BLaER1 treated with 17β-estradiol and CSF1 and Interleukin-3, amounts not matched to agents 10 nM and 100 nM (cell line): Measurements from ENCODE around the gene STX8.

Source experiments
- H3K27ac ChIP-seq, 11 experiments: shearing (Covaris generic); formaldehyde crosslinking; 2 replicates each; pipeline ENCODE4 v1.8.1; 2022
- H3K27me3 ChIP-seq, 11 experiments: shearing (Covaris generic); formaldehyde crosslinking; 2 replicates each; pipeline ENCODE4 v1.8.1; 2022
- H3K36me3 ChIP-seq, 11 experiments: shearing (Covaris generic); formaldehyde crosslinking; 2 replicates each; pipeline ENCODE4 v1.8.1; 2022
- H3K4me1 ChIP-seq, 10 experiments: shearing (Covaris generic); formaldehyde crosslinking; 2 replicates each; pipeline ENCODE4 v1.8.1; 2022
- H3K4me2 ChIP-seq, 11 experiments: shearing (Covaris generic); formaldehyde crosslinking; 2 replicates each; pipeline ENCODE4 v1.8.1; 2022
- H3K4me3 ChIP-seq, 10 experiments: shearing (Covaris generic); formaldehyde crosslinking; 2 replicates each; pipeline ENCODE4 v1.8.1; 2022
- H3K9ac ChIP-seq, 11 experiments: shearing (Covaris generic); formaldehyde crosslinking; 2 replicates each; pipeline ENCODE4 v1.8.1; 2022
- H3K9me3 ChIP-seq, 11 experiments: shearing (Covaris generic); formaldehyde crosslinking; replicated peaks in 1 of 11; 2 replicates each; pipeline ENCODE4 v1.8.1; 2022
- H4K20me1 ChIP-seq, 11 experiments: shearing (Covaris generic); formaldehyde crosslinking; 2 replicates each; pipeline ENCODE4 v1.8.1; 2022
- Cebpa-rat ChIP-seq, 11 experiments: shearing (Covaris generic); IDR thresholded peaks; 2 replicates each; pipeline ENCODE4 v1.8.1; 2022

The STX8 gene

GRCh38 chr17:9223531-9223930 lies 352.1 kb downstream of the STX8 start:
- no peak overlapping the region for H3K27ac ChIP-seq
- H3K27me3 ChIP-seq, result no peaks in the 10 kb centered on the region
- no peaks in the 10 kb centered on the region; a peak in 2 of 22 replicates for H4K20me1 ChIP-seq
- H3K9me3 ChIP-seq, result no peaks in the 10 kb centered on the region; a peak in 1 of 22 replicates
- peaks cover 0 to 15% (median 7%) of the 10 kb centered on the region in 10 experiments; a peak in 11 of 20 replicates for H3K4me1 ChIP-seq
- no peak overlapping the region for H3K4me3 ChIP-seq
- H3K36me3 ChIP-seq, result no peaks in the 10 kb centered on the region
- peak overlapping the region in 1 of 11 experiments; percentile 14; a peak in 1 of 22 replicates for H3K4me2 ChIP-seq
- no peak overlapping the region for H3K9ac ChIP-seq
- no peak for TF ChIP-seq Cebpa-rat (IDR thresholded peaks at IDR 0.05)

GRCh38 chr17:9221922-9222180 lies 353.8 kb downstream of the STX8 start:
- Histone ChIP-seq H3K36me3 (no peaks in the 10 kb centered on the region), H4K20me1 (no peaks in the 10 kb centered on the region; a peak in 2 of 22 replicates), H3K4me1 (peaks cover 0 to 12% (median 4%) of the 10 kb centered on the region in 10 experiments; a peak in 11 of 20 replicates), H3K4me2 (no peak overlapping the region), H3K27ac (no peak overlapping the region), H3K9ac (no peak overlapping the region), H3K4me3 (no peak overlapping the region), H3K27me3 (no peaks in the 10 kb centered on the region), H3K9me3 (peaks cover 3 to 12% (median 6%) of the 10 kb centered on the region in 11 experiments; a peak in 21 of 22 replicates)
- TF ChIP-seq Cebpa-rat (IDR thresholded peaks at IDR 0.05), result no peak

GRCh38 chr17:9221147-9221921 lies 354.3 kb downstream of the STX8 start:
- Histone ChIP-seq H4K20me1 (no peaks in the 10 kb centered on the region; a peak in 2 of 22 replicates), H3K4me3 (no peak overlapping the region), H3K27me3 (no peaks in the 10 kb centered on the region), H3K9ac (no peak overlapping the region), H3K4me1 (peaks cover 0 to 8% (median 0%) of the 10 kb centered on the region in 10 experiments; a peak in 6 of 20 replicates), H3K27ac (no peak overlapping the region), H3K36me3 (no peaks in the 10 kb centered on the region), H3K9me3 (peaks cover 8 to 17% (median 11%) of the 10 kb centered on the region in 11 experiments), H3K4me2 (no peak overlapping the region)
- no peak for TF ChIP-seq Cebpa-rat (IDR thresholded peaks at IDR 0.05)

GRCh38 chr17:9220398-9221146 lies 355.0 kb downstream of the STX8 start:
- Histone ChIP-seq H3K4me2 (0 out of 22 replicates have a peak overlapping the region, but pooled peaks of 1 of the 11 experiments have one; percentile 14), H3K4me1 (peaks cover 0 to 8% (median 0%) of the 10 kb centered on the region in 10 experiments; a peak in 5 of 20 replicates), H3K9me3 (peaks cover 16 to 25% (median 18%) of the 10 kb centered on the region in 11 experiments), H3K36me3 (no peaks in the 10 kb centered on the region), H3K4me3 (no peak overlapping the region), H4K20me1 (no peaks in the 10 kb centered on the region; a peak in 2 of 22 replicates), H3K27me3 (no peaks in the 10 kb centered on the region), H3K27ac (no peak overlapping the region), H3K9ac (no peak overlapping the region)
- no peak for TF ChIP-seq Cebpa-rat (IDR thresholded peaks at IDR 0.05)

- Histone ChIP-seq H3K9me3 (peaks cover 22 to 32% (median 26%) of the 10 kb centered on the region in 11 experiments), H3K4me1 (peaks cover 0 to 8% (median 0%) of the 10 kb centered on the region in 10 experiments; a peak in 5 of 20 replicates), H3K27me3 (no peaks in the 10 kb centered on the region), H3K36me3 (no peaks in the 10 kb centered on the region), H3K27ac (no peak overlapping the region), H3K4me3 (no peak overlapping the region), H4K20me1 (no peaks in the 10 kb centered on the region; a peak in 2 of 22 replicates), H3K9ac (no peak overlapping the region), H3K4me2 (no peak overlapping the region)
- TF ChIP-seq Cebpa-rat (IDR thresholded peaks at IDR 0.05), result no peak
Measured at GRCh38 chr17:9219631-9220397, 355.8 kb downstream of the STX8 start.

GRCh38 chr17:9218911-9219310 lies 356.7 kb downstream of the STX8 start:
- Histone ChIP-seq H3K36me3 (no peaks in the 10 kb centered on the region), H3K4me1 (peaks cover 0 to 8% (median 0%) of the 10 kb centered on the region in 10 experiments; a peak in 5 of 20 replicates), H4K20me1 (no peaks in the 10 kb centered on the region; a peak in 2 of 22 replicates), H3K4me3 (no peak overlapping the region), H3K9ac (no peak overlapping the region), H3K27ac (no peak overlapping the region), H3K9me3 (peaks cover 22 to 39% (median 33%) of the 10 kb centered on the region in 11 experiments), H3K4me2 (no peak overlapping the region), H3K27me3 (no peaks in the 10 kb centered on the region)
- TF ChIP-seq Cebpa-rat (IDR thresholded peaks at IDR 0.05), result no peak

- Histone ChIP-seq H3K27me3 (no peaks in the 10 kb centered on the region), H4K20me1 (no peaks in the 10 kb centered on the region; a peak in 1 of 22 replicates), H3K9ac (no peak overlapping the region), H3K9me3 (peaks cover 22 to 40% (median 33%) of the 10 kb centered on the region in 11 experiments), H3K4me3 (no peak overlapping the region), H3K27ac (no peak overlapping the region), H3K4me2 (no peak overlapping the region), H3K36me3 (no peaks in the 10 kb centered on the region), H3K4me1 (peaks cover 0 to 6% (median 0%) of the 10 kb centered on the region in 10 experiments; a peak in 4 of 20 replicates)
- TF ChIP-seq Cebpa-rat (IDR thresholded peaks at IDR 0.05), result no peak
Measured at GRCh38 chr17:9218064-9218635, 357.5 kb downstream of the STX8 start.

GRCh38 chr17:9217151-9218056 lies 358.2 kb downstream of the STX8 start:
- no peak overlapping the region for H3K9ac ChIP-seq
- H3K4me1 ChIP-seq, result peaks cover 0 to 3% (median 0%) of the 10 kb centered on the region in 10 experiments; a peak in 1 of 20 replicates
- H3K4me3 ChIP-seq, result no peak overlapping the region
- no peaks in the 10 kb centered on the region; a peak in 1 of 22 replicates for H4K20me1 ChIP-seq
- H3K27me3 ChIP-seq, result no peaks in the 10 kb centered on the region
- TF ChIP-seq Cebpa-rat (IDR thresholded peaks at IDR 0.05), result no peak
- H3K27ac ChIP-seq, result no peak overlapping the region
- no peaks in the 10 kb centered on the region for H3K36me3 ChIP-seq
- peaks cover 22 to 45% (median 33%) of the 10 kb centered on the region in 11 experiments for H3K9me3 ChIP-seq
- H3K4me2 ChIP-seq, result no peak overlapping the region
